NB4 (cell line): Measurements from ENCODE around the gene GPR137B.

Experiments used
- POLR2A ChIP-seq: IDR thresholded peaks from 2 replicates; pipeline ENCODE4 v1.6.1; 2011; ENCODE audit warnings: mild to moderate bottlenecking; ENCODE audit not compliant: insufficient read length; ENCODE audit errors: extremely low read depth
- TF ChIP-seq, protein P1 (sequence below): IDR thresholded peaks from one replicate; pipeline ENCODE4 v1.5.1; 2012; ENCODE audit warnings: low read depth, low read length

GRCh38 chr1:236112332-236112627, 30.1 kb upstream of the GPR137B start:
- TF ChIP-seq, protein P1, sequence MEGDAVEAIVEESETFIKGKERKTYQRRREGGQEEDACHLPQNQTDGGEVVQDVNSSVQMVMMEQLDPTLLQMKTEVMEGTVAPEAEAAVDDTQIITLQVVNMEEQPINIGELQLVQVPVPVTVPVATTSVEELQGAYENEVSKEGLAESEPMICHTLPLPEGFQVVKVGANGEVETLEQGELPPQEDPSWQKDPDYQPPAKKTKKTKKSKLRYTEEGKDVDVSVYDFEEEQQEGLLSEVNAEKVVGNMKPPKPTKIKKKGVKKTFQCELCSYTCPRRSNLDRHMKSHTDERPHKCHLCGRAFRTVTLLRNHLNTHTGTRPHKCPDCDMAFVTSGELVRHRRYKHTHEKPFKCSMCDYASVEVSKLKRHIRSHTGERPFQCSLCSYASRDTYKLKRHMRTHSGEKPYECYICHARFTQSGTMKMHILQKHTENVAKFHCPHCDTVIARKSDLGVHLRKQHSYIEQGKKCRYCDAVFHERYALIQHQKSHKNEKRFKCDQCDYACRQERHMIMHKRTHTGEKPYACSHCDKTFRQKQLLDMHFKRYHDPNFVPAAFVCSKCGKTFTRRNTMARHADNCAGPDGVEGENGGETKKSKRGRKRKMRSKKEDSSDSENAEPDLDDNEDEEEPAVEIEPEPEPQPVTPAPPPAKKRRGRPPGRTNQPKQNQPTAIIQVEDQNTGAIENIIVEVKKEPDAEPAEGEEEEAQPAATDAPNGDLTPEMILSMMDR = no peak
- no peak for TF ChIP-seq POLR2A
